ENCODE measurements around the gene RALGDS. TPM values are rescaled to one million over a fixed set of nuclear protein-coding genes. Genes with fewer than 3 reads are reported as not detected.
A peak's percentile ranks its signal among the peaks of the same experiment; 100 is the strongest.

The RALGDS gene
- total and polyA plus RNA-seq, 9 of the 15 experiments (the other 6 are each of a cell fraction or from before 2014, with no cell fraction given) = 0.75 to 43.3 (median 27.1) TPM

DNA sequence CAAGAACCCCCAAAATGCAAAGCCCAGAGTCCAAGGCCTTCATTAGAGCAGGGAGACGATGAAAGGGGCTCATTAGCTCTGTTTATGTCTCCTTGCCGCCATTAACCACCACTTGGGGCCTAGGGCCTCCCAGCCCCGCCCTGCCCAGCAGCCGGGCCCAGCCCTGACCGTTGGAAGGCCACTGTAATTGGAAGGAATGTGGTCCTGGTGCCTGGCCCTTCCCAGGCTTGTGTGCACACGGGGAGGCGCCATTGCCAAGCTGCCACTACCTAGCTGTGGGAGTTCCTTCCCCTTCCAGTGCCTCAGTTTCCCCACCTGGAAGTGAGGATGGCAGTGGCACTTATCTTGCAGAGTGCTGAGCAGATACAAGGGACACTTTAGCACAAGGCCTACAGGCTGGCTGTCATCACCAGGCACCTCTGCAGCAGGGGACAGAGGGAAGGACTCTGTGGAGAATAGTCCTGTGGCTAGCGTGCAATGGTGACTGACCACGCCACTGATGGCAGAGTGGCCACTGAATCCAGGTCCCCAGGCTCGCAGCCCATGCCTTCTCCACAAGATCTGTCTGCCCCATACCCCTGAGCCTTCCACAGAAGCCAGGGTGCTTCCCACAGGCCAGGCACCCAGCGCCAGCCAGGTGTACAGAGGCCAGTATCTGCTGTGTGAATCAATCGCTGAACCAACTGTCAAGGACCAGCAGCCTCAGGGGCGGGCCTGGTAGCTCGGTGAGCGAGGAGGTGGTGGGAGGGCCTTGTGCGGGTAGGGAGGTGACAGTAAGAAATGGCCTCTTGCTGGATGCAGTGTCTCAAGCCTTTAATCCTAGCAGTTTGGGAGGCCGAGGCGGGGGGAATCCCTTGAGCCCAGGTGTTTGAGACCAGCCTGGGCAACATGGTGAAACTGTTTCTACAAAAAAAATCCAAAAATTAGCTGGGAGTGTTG is 21.9 kb upstream of the RALGDS start:
- Histone ChIP-seq H3K4me3 (no peak overlapping the region), H3K9me1 (ENCODE audit: control insufficient read depth, insufficient read depth, low read length) (peaks cover 9% of the 10 kb centered on the region), H3K9me3 (replicated peaks; ENCODE audit: control insufficient read depth, insufficient read depth, low read depth, low read length) (no peaks in the 10 kb centered on the region), H3K4me2 (ENCODE audit: insufficient read depth, low read length) (no peak overlapping the region; the same call in 1 of the 2 replicates), H4K20me1 (replicated peaks; ENCODE audit: control insufficient read depth, insufficient read depth, low read length) (peaks cover 27% of the 10 kb centered on the region; the same call in 1 of the 2 replicates), H3K36me3 (ENCODE audit: control insufficient read depth, insufficient read depth, low read length) (peaks cover 28% of the 10 kb centered on the region; the same call in 1 of the 3 replicates), H2AFZ (ENCODE audit: low read depth, low read length) (no peak overlapping the region), H3K9ac (ENCODE audit: insufficient read depth in 1 of 2, low read depth in 2 of 2, low read length in 2 of 2) (peak overlapping the region in 1 of 2 experiments; percentile 85; a peak in 2 of 4 replicates), H3K27me3 (ENCODE audit: control insufficient read depth in 2 of 2, insufficient read depth in 2 of 2, low read length in 2 of 2) (no peaks in the 10 kb centered on the region), H3K79me2 (ENCODE audit: control insufficient read depth, insufficient read depth, low read length) (peaks cover 95% of the 10 kb centered on the region), H3K4me1 (replicated peaks in 1 of 2; ENCODE audit: control insufficient read depth in 2 of 2, insufficient read depth in 2 of 2, low read length in 2 of 2) (peaks cover 65 to 82% of the 10 kb centered on the region in 2 experiments), H3K27ac (ENCODE audit: extremely low read depth, low read depth, low read length) (peak overlapping the region; percentile 45; the same call in 2 of the 3 replicates)
- peak; percentile 71 for FAIRE-seq
- intact Hi-C loops (cut with micrococcal nuclease) (no loop called here), in situ Hi-C loops (cut with MboI) (no loop called here)
- DNase-seq (ENCODE audit: extremely low read depth in 1 of 4, low spot score in 3 of 4) = peak in 2 of 4 experiments; percentile 52 to 56
- CTCF ChIA-PET (ENCODE audit: low intra/inter-chr PET ratio) = interaction anchor here (3.4 kb wide), 1 partner anchor 40 kb away, joined by 26 read pairs; no protein-coding TSS in a partner anchor
- ATAC-seq = 0 out of 3 replicates have a peak, but pooled peaks have one; percentile 6
- TF ChIP-seq RB1 (IDR thresholded peaks at IDR 0.05; ENCODE audit: low read depth) (peak; percentile 9; the same call in 1 of the 2 replicates), ZNF175 (CRISPR knock-in tag; IDR thresholded peaks at IDR 0.05; ENCODE audit: low read depth) (no peak), CBFB (CRISPR knock-in tag; IDR thresholded peaks at IDR 0.05) (0 out of 2 replicates have a peak, but pooled peaks have one; percentile 70), NR4A1 (CRISPR knock-in tag; IDR thresholded peaks at IDR 0.05) (no peak), NR4A1 (tag; IDR thresholded peaks at IDR 0.05) (0 out of 2 replicates have a peak, but pooled peaks have one; percentile 16), YY1 (IDR thresholded peaks at IDR 0.05; ENCODE audit: borderline replicate concordance in 1 of 3, control insufficient read depth in 1 of 3, extremely low read depth in 1 of 3, insufficient read depth in 3 of 3, insufficient read length in 1 of 3, insufficient replicate concordance in 2 of 3, low read depth in 1 of 3, low read length in 2 of 3) (peak in 1 of 3 experiments; percentile 18), CREBBP (IDR thresholded peaks at IDR 0.05; ENCODE audit: low read depth, low read length) (no peak), DMBX1 (CRISPR knock-in tag; IDR thresholded peaks at IDR 0.05; ENCODE audit: borderline replicate concordance) (no peak)
- TF ChIP-seq, protein P1, sequence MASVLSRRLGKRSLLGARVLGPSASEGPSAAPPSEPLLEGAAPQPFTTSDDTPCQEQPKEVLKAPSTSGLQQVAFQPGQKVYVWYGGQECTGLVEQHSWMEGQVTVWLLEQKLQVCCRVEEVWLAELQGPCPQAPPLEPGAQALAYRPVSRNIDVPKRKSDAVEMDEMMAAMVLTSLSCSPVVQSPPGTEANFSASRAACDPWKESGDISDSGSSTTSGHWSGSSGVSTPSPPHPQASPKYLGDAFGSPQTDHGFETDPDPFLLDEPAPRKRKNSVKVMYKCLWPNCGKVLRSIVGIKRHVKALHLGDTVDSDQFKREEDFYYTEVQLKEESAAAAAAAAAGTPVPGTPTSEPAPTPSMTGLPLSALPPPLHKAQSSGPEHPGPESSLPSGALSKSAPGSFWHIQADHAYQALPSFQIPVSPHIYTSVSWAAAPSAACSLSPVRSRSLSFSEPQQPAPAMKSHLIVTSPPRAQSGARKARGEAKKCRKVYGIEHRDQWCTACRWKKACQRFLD (CRISPR knock-in tag; IDR thresholded peaks at IDR 0.05) = 0 out of 2 replicates have a peak, but pooled peaks have one; percentile 1
- TF ChIP-seq, protein P2, sequence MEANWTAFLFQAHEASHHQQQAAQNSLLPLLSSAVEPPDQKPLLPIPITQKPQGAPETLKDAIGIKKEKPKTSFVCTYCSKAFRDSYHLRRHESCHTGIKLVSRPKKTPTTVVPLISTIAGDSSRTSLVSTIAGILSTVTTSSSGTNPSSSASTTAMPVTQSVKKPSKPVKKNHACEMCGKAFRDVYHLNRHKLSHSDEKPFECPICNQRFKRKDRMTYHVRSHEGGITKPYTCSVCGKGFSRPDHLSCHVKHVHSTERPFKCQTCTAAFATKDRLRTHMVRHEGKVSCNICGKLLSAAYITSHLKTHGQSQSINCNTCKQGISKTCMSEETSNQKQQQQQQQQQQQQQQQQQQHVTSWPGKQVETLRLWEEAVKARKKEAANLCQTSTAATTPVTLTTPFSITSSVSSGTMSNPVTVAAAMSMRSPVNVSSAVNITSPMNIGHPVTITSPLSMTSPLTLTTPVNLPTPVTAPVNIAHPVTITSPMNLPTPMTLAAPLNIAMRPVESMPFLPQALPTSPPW (CRISPR knock-in tag; IDR thresholded peaks at IDR 0.05) = peak; percentile 17; the same call in 1 of the 2 replicates
- TF ChIP-seq, protein P3, sequence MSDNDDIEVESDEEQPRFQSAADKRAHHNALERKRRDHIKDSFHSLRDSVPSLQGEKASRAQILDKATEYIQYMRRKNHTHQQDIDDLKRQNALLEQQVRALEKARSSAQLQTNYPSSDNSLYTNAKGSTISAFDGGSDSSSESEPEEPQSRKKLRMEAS (CRISPR knock-in tag; IDR thresholded peaks at IDR 0.05) = peak; percentile 21; the same call in 1 of the 2 replicates
- 59% methylated on average over 16 of the region's 18 CpGs for WGBS (ENCODE audit: insufficient coverage, low coverage, missing lambda C conversion rate)
- POLR2A ChIA-PET = interaction anchor here (0.8 to 1.8 kb wide), 7 partner anchors 8 to 162 kb away, joined by 3 to 10 read pairs (median 4); no protein-coding TSS in a partner anchor
- BruUV-seq (replicated peaks) = no TSS peak
